Right ventricle myocardium inferior (tissue), 1 donor: ENCODE measurements around the gene NUP93. TPM values are rescaled to one million over a fixed set of nuclear protein-coding genes. Genes with fewer than 3 reads are reported as not detected.
"Not testable (repeated sequence)": the region's sequence is repeated elsewhere in the genome, so short reads cannot be mapped to it uniquely, and the experiment has no call there.

ENCODE experiments used
- ATAC-seq: fragments of 200-7000 bp; cut with Tn5 transposase; one replicate; pipeline ENCODE4 v1.9.1; 2020; ENCODE audit warnings: mild to moderate bottlenecking, moderate library complexity
- DNase-seq: peaks from one replicate; pipeline ENCODE4 v3.0.0; 2021; ENCODE audit errors: missing footprints
- intact Hi-C: fragments of 100-400 bp; cut with DNase I; formaldehyde crosslinking; loops from one replicate; pipeline ENCODE4 v1.11.0; 2022
- total RNA-seq: library from RNA; stranded (reverse); fragmentation: NEBNext Ultra II Directional; extraction: Animal tissue kit (Norgen Biotek cat#: 25700); gene quantifications from one replicate; pipeline ENCODE4 v1.2.1, GENCODE V29; 2021
- donor health status: DM: no; HTN: yes; CAD: no; lungs with severe emphysema.

NUP93 gene
- total RNA-seq, 1 donor from 2014 or later: 25.7 TPM

GRCh38 chr16:56852968-56853367, 123.0 kb downstream of the NUP93 start:
- peak; percentile 21 for DNase-seq
- no peak for ATAC-seq
- intact Hi-C loops: no loop called here

GRCh38 chr16:56855201-56855600, 125.3 kb downstream of the NUP93 start:
- DNase-seq (peak; percentile 49), ATAC-seq (no peak)
- intact Hi-C loops: no loop called here

- ATAC-seq (no peak), DNase-seq (peak; percentile 39)
- intact Hi-C loops: no loop called here
Measured at GRCh38 chr16:56855946-56856345, 126.0 kb downstream of the NUP93 start.

GRCh38 chr16:56856876-56857447, 127.0 kb downstream of the NUP93 start:
- no peak for DNase-seq
- no peak for ATAC-seq
- intact Hi-C loops: no loop called here

GRCh38 chr16:56858374-56858773, 128.4 kb downstream of the NUP93 start:
- intact Hi-C loops: no loop called here
- DNase-seq: no peak
- ATAC-seq: no peak

- DNase-seq (no peak), ATAC-seq (no peak)
- intact Hi-C loops: no loop called here
Measured at GRCh38 chr16:56859636-56860035, 129.7 kb downstream of the NUP93 start.

GRCh38 chr16:56860226-56861020, 130.5 kb downstream of the NUP93 start:
- intact Hi-C loops: no loop called here
- DNase-seq (peak; percentile 14), ATAC-seq (no peak)

GRCh38 chr16:56861092-56861610, 131.2 kb downstream of the NUP93 start:
- ATAC-seq: no peak
- intact Hi-C loops: no loop called here
- DNase-seq: peak; percentile 17

GRCh38 chr16:56861756-56862155, 131.8 kb downstream of the NUP93 start:
- intact Hi-C loops: no loop called here

GRCh38 chr16:56862776-56863175, 132.8 kb downstream of the NUP93 start:
- DNase-seq (peak; percentile 35), ATAC-seq (no peak)
- intact Hi-C loops: no loop called here

More at GRCh38 chr16:56861756-56862155, 131.8 kb downstream of the NUP93 start:
- ATAC-seq (no peak), DNase-seq (peak; percentile 42)

GRCh38 chr16:56864960-56865359, 135.0 kb downstream of the NUP93 start, which contains the start of gene SLC12A3:
SLC12A3 (plus strand) TSS chr16:56865207; CDS start chr16:56865236, 29 bp downstream.
- ATAC-seq: no peak
- intact Hi-C loops: loop anchor here (5.0 kb wide), 2 partner anchors 52 to 67 kb away; partner anchors contain the start of gene HERPUD1

GRCh38 chr16:56865394-56866062, 135.6 kb downstream of the NUP93 start:
- DNase-seq (no peak), ATAC-seq (no peak)
- intact Hi-C loops: loop anchor here (5.0 kb wide), 2 partner anchors 52 to 67 kb away; partner anchors contain the start of gene HERPUD1

More at GRCh38 chr16:56864960-56865359, 135.0 kb downstream of the NUP93 start, which contains the start of gene SLC12A3:
- peak; percentile 51 for DNase-seq

- DNase-seq: peak; percentile 70
- peak; percentile 18 for ATAC-seq
- intact Hi-C loops: loop anchor here (1.0 to 5.0 kb wide), 4 partner anchors 50 to 178 kb away; partner anchors contain the start of gene HERPUD1
Measured at GRCh38 chr16:56866955-56867830, 137.3 kb downstream of the NUP93 start.

- intact Hi-C loops: loop anchor here (5.0 kb wide), 2 partner anchors 49 to 64 kb away; partner anchors contain the start of gene HERPUD1
- DNase-seq (peak; percentile 64), ATAC-seq (no peak)
Measured at GRCh38 chr16:56868175-56868574, 138.2 kb downstream of the NUP93 start.

GRCh38 chr16:56868766-56869165, 138.8 kb downstream of the NUP93 start:
- DNase-seq, ATAC-seq: not testable (repeated sequence)
- intact Hi-C loops: loop anchor here (5.0 kb wide), 2 partner anchors 49 to 64 kb away; partner anchors contain the start of gene HERPUD1

GRCh38 chr16:56869513-56870275, 139.8 kb downstream of the NUP93 start:
- ATAC-seq: no peak

GRCh38 chr16:56870276-56870888, 140.5 kb downstream of the NUP93 start:
- no peak for ATAC-seq
- intact Hi-C loops: no loop called here
- DNase-seq: peak; percentile 54

More at GRCh38 chr16:56869513-56870275, 139.8 kb downstream of the NUP93 start:
- intact Hi-C loops: loop anchor here (5.0 kb wide), 2 partner anchors 48 to 63 kb away; partner anchors contain the start of gene HERPUD1
- peak; percentile 13 for DNase-seq
